H9 (cell line): ENCODE data around the gene NHERF2. TPM values are rescaled to one million over a fixed set of nuclear protein-coding genes. Genes with fewer than 3 reads are reported as not detected.

Experiments used
- DNase-seq: peaks from one replicate; pipeline ENCODE4 v3.0.0-alpha.2; 2017
- H2AFZ ChIP-seq: one replicate; pipeline ENCODE4 v1.6.1; 2013; ENCODE audit warnings: mild to moderate bottlenecking, low read length, control low read depth, moderate library complexity
- H2AK5ac ChIP-seq: 2 replicates; pipeline ENCODE4 v1.6.1; 2013; ENCODE audit warnings: low read length, control low read depth, mixed read lengths; ENCODE audit not compliant: insufficient read length
- H2BK120ac ChIP-seq: one replicate; pipeline ENCODE4 v1.6.1; 2013; ENCODE audit warnings: low read depth, mild to moderate bottlenecking, low read length, control low read depth, inconsistent platforms; ENCODE audit not compliant: poor library complexity, severe bottlenecking
- H2BK12ac ChIP-seq: 2 replicates; pipeline ENCODE4 v1.6.1; 2013; ENCODE audit warnings: low read length, control low read depth, mixed read lengths, low read depth; ENCODE audit not compliant: insufficient read length
- H2BK15ac ChIP-seq: 2 replicates; pipeline ENCODE4 v1.6.1; 2013; ENCODE audit warnings: low read depth, low read length, control low read depth
- H2BK20ac ChIP-seq: one replicate; pipeline ENCODE4 v1.6.1; 2013; ENCODE audit warnings: low read depth, mild to moderate bottlenecking, low read length, control low read depth, inconsistent platforms; ENCODE audit not compliant: poor library complexity, severe bottlenecking
- H2BK5ac ChIP-seq: 2 replicates; pipeline ENCODE4 v1.6.1; 2013; ENCODE audit warnings: low read length, control low read depth, mixed read lengths; ENCODE audit not compliant: insufficient read length
- H3K14ac ChIP-seq: 2 replicates; pipeline ENCODE4 v1.6.1; 2013; ENCODE audit warnings: low read length, control low read depth; ENCODE audit not compliant: insufficient read depth
- H3K18ac ChIP-seq: 2 replicates; pipeline ENCODE4 v1.6.1; 2013; ENCODE audit warnings: low read depth, mild to moderate bottlenecking, mixed read lengths, low read length, control low read depth; ENCODE audit not compliant: insufficient read length
- H3K23ac ChIP-seq: 2 replicates; pipeline ENCODE4 v1.6.1; 2013; ENCODE audit warnings: low read length, control low read depth, mixed read lengths, low read depth; ENCODE audit not compliant: insufficient read length
- H3K23me2 ChIP-seq: 2 replicates; pipeline ENCODE4 v1.6.1; 2013; ENCODE audit warnings: low read depth, mild to moderate bottlenecking, mixed read lengths, low read length, control low read depth; ENCODE audit not compliant: insufficient read length, poor library complexity, severe bottlenecking
- H3K27ac ChIP-seq: 2 replicates; pipeline ENCODE4 v1.5.1; 2013; ENCODE audit warnings: low read length, control low read depth, mixed read lengths, low read depth; ENCODE audit not compliant: insufficient read length
- H3K27me3 ChIP-seq: 2 replicates; pipeline ENCODE4 v1.6.1; 2013; ENCODE audit warnings: low read length, control low read depth, inconsistent platforms; ENCODE audit not compliant: insufficient read depth
- H3K4ac ChIP-seq: 2 replicates; pipeline ENCODE4 v1.6.1; 2013; ENCODE audit warnings: low read depth, mild to moderate bottlenecking, control low read depth, inconsistent platforms, low read length, moderate library complexity
- H3K4me1 ChIP-seq: 2 replicates; pipeline ENCODE4 v1.6.1; 2013; ENCODE audit warnings: low read length, control low read depth, inconsistent platforms; ENCODE audit not compliant: insufficient read depth
- H3K4me2 ChIP-seq: 2 replicates; pipeline ENCODE4 v1.6.1; 2013; ENCODE audit warnings: low read length, control low read depth, mixed read lengths; ENCODE audit not compliant: insufficient read length, insufficient read depth
- H3K56ac ChIP-seq: 2 replicates; pipeline ENCODE4 v1.6.1; 2013; ENCODE audit warnings: low read depth, mild to moderate bottlenecking, mixed read lengths, low read length, control low read depth; ENCODE audit not compliant: insufficient read length
- H3K79me1 ChIP-seq: 2 replicates; pipeline ENCODE4 v1.6.1; 2013; ENCODE audit warnings: low read depth, mild to moderate bottlenecking, moderate library complexity, low read length, control low read depth, inconsistent platforms; ENCODE audit not compliant: insufficient read depth, poor library complexity, severe bottlenecking
- H3K79me2 ChIP-seq: 2 replicates; pipeline ENCODE4 v1.6.1; 2013; ENCODE audit warnings: low read length, control low read depth, inconsistent platforms; ENCODE audit not compliant: insufficient read depth
- H3K9ac ChIP-seq: 2 replicates; pipeline ENCODE4 v1.6.1; 2013; ENCODE audit warnings: low read length, control low read depth, mixed read lengths; ENCODE audit not compliant: insufficient read length; ENCODE audit errors: extremely low read depth
- H3K9me3 ChIP-seq: one replicate; pipeline ENCODE4 v1.6.1; 2013; ENCODE audit warnings: low read depth, low read length, inconsistent platforms; ENCODE audit not compliant: control insufficient read depth
- H3T11ph ChIP-seq: one replicate; pipeline ENCODE4 v1.6.1; 2013; ENCODE audit warnings: mild to moderate bottlenecking, low read length, control low read depth, inconsistent platforms
- H4K20me1 ChIP-seq: one replicate; pipeline ENCODE4 v1.6.1; 2013; ENCODE audit not compliant: control insufficient read depth, insufficient read length, insufficient read depth
- H4K5ac ChIP-seq: 2 replicates; pipeline ENCODE4 v1.6.1; 2013; ENCODE audit warnings: low read depth, mild to moderate bottlenecking, mixed read lengths, low read length, control low read depth; ENCODE audit not compliant: insufficient read length
- H4K8ac ChIP-seq: replicated peaks from 2 replicates; pipeline ENCODE4 v1.6.1; 2013; ENCODE audit warnings: low read length, control low read depth, mixed read lengths, low read depth; ENCODE audit not compliant: insufficient read length
- H4K91ac ChIP-seq: 2 replicates; pipeline ENCODE4 v1.6.1; 2013; ENCODE audit warnings: low read depth, mild to moderate bottlenecking, moderate library complexity, mixed read lengths, low read length, control low read depth; ENCODE audit not compliant: insufficient read length
- H3K27ac Mint-ChIP-seq, 3 experiments: 2 replicates in 2 of 3; 3 replicates in 1 of 3; pipeline ENCODE4 v1.8.0; 2020 to 2021; ENCODE audit warnings: mixed read lengths in 3 of 3, mild to moderate bottlenecking in 1 of 3, moderate library complexity in 1 of 3
- H3K27me3 Mint-ChIP-seq: 2 replicates; pipeline ENCODE4 v1.8.0; 2021; ENCODE audit warnings: low read depth, mild to moderate bottlenecking, moderate library complexity, mixed read lengths
- H3K36me3 Mint-ChIP-seq, 3 experiments: 2 replicates in 2 of 3; 3 replicates in 1 of 3; pipeline ENCODE4 v1.8.0; 2020 to 2021; ENCODE audit warnings: low read depth in 3 of 3, mixed read lengths in 3 of 3; ENCODE audit not compliant: insufficient read depth in 1 of 3
- H3K4me1 Mint-ChIP-seq, 2 experiments: 2 replicates each; pipeline ENCODE4 v1.8.0; 2020; ENCODE audit warnings: mixed read lengths in 2 of 2
- H3K4me3 Mint-ChIP-seq, 2 experiments: 2 replicates in 1 of 2; 3 replicates in 1 of 2; pipeline ENCODE4 v1.8.0; 2020 to 2021; ENCODE audit warnings: mild to moderate bottlenecking in 2 of 2, mixed read lengths in 2 of 2, moderate library complexity in 1 of 2
- H3K9me3 Mint-ChIP-seq, 2 experiments: 2 replicates in 1 of 2; 3 replicates in 1 of 2; pipeline ENCODE4 v1.8.0; 2020; ENCODE audit warnings: mild to moderate bottlenecking in 2 of 2, mixed read lengths in 2 of 2, moderate library complexity in 1 of 2
- CTCF ChIP-seq: fragments of 200-600 bp; sonication (generic); conservative IDR thresholded peaks from 3 replicates; pipeline ENCODE4 v1.8.0; 2021; ENCODE audit warnings: antibody characterized with exemption, mild to moderate bottlenecking
- WGBS: extraction: QIAGEN DNeasy Blood & Tissue Kit; methylation state at CpG from one replicate; pipeline ENCODE4 v1.1.7; 2013; ENCODE audit warnings: missing lambda C conversion rate, low lambda C conversion rate, mixed read lengths; ENCODE audit not compliant: insufficient read length; ENCODE audit errors: extremely low coverage; 5-methylcytosine and 5-hydroxymethylcytosine counted together
- total RNA-seq: library from RNA; stranded (reverse); gene quantifications from 2 replicates; pipeline ENCODE4 v1.2.1, GENCODE V29; 2021

Gene NHERF2
- total RNA-seq, 1 experiment from 2014 or later, result 15.3 TPM

GRCh38 chr16:2032285-2033056, 5.8 kb downstream of the NHERF2 start:
- H2BK15ac ChIP-seq, result no peak overlapping the region
- H3K9me3 ChIP-seq, result no peaks in the 10 kb centered on the region
- no peak overlapping the region for H3K18ac ChIP-seq
- H3K4me1 ChIP-seq, result no peaks in the 10 kb centered on the region
- H3K14ac ChIP-seq, result no peak overlapping the region
- peaks cover 2% of the 10 kb centered on the region; the same call in 1 of the 2 replicates for H3K27me3 ChIP-seq
- no peaks in the 10 kb centered on the region for H3K9me3 Mint-ChIP-seq
- H3K23me2 ChIP-seq, result peaks cover under 1% of the 10 kb centered on the region
- peaks cover 10% of the 10 kb centered on the region for H3K27me3 Mint-ChIP-seq
- no peak overlapping the region for H2BK5ac ChIP-seq
- peaks cover 5% of the 10 kb centered on the region in 2 experiments; a peak in 2 of 4 replicates for H3K4me1 Mint-ChIP-seq
- no peak overlapping the region for H2BK120ac ChIP-seq
- H2AK5ac ChIP-seq, result no peak overlapping the region
- H3T11ph ChIP-seq, result no peak overlapping the region
- no peak overlapping the region for H3K56ac ChIP-seq
- H4K91ac ChIP-seq, result no peak overlapping the region
- H2BK12ac ChIP-seq, result no peak overlapping the region
- no peak for TF ChIP-seq CTCF
- H4K20me1 ChIP-seq, result no peaks in the 10 kb centered on the region
- H3K4ac ChIP-seq, result no peak overlapping the region
- no peak overlapping the region for H3K4me3 Mint-ChIP-seq
- H3K79me2 ChIP-seq, result no peaks in the 10 kb centered on the region
- H3K4me2 ChIP-seq, result no peak overlapping the region
- no peak overlapping the region for H3K9ac ChIP-seq
- H3K27ac Mint-ChIP-seq, result peak overlapping the region; percentile 34 to 68 (median 67); a peak in 1 of 7 replicates
- no peak overlapping the region for H3K27ac ChIP-seq
- H4K5ac ChIP-seq, result no peak overlapping the region
- H2AFZ ChIP-seq, result no peak overlapping the region
- no CpG with 5 or more reads among the region's 15 CpGs for WGBS
- H3K23ac ChIP-seq, result no peak overlapping the region
- no peaks in the 10 kb centered on the region for H3K79me1 ChIP-seq
- no peak overlapping the region for H2BK20ac ChIP-seq
- H4K8ac ChIP-seq, result no peak overlapping the region
- no peak for DNase-seq
- no peaks in the 10 kb centered on the region for H3K36me3 Mint-ChIP-seq
